Melanocyte of skin (primary cell): ENCODE measurements around the gene CHST15. TPM values are rescaled to one million over a fixed set of nuclear protein-coding genes. Genes with fewer than 3 reads are reported as not detected.

Experiments
- total RNA-seq, 2 donors: library from RNA; depleted of rRNA; stranded (reverse); fragments of >200 nt; gene quantifications; 2 replicates each; pipeline ENCODE4 v1.2.3, GENCODE V29; 2012

Gene CHST15
- under 1 TPM; 0.69 to 1.00 TPM for total RNA-seq

DNA sequence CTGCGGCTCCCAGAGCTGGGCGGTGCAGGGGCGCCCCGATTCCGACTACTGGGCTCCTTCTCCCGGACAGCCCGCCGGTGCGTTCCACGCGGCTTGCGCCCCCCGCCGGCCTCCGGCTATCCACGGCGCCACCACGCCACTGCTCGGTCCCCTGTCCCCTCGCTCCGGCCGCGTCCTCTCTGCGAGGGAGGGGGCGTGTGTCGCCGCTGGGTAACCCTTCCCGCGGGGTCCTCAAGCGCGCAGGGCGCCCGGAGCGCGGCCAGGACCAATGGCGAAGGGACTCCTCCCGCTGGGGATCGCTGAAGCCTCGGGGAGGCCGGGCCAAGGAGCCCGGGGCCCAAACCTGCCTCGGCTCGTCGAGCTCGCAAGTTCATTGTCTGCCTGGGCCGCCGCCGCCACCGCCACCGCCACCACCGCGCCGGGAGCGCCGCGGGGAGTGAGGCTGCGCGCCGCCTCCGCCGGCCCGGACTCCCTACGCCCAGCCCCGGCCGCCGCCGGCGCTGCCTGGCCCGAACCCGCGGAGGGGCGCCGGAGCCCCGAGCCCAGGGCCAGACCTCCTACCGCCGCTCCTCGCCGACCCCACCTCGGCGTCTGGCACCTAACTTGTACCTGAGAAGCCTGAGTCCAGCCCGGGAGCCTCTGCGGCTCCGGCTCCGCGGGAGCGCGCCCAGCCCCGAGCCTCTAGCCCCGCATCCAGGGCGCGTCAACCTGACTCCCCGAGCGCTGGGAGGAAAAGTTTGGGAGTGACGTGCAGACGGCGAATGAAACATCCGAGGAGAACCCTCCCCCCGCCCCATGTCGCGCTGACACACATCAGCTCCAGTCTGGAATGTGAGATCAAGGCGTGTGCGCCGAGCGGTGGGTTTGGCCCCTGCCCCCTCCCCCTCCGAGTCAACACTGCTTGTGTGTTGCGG lies at the start of gene CHST15:
Gene CHST15, minus strand, starts transcription at position 739 of the 914 bp plus-strand sequence. CDS start 47,386 bp downstream, outside the sequence.

Other genes starting within 250 kb of the CHST15 start
- 1 to 10 TPM in 1 of 2 donors, under 1 TPM in 1; 0.33 to 7.9 TPM for gene CPXM2, start 201.8 kb downstream of the CHST15 start, total RNA-seq